CD4-positive, alpha-beta T cell treated with Interleukin-6 for 4 hours (primary cell): Measurements from ENCODE around the gene PGA5.
A peak's percentile ranks its signal among the peaks of the same experiment; 100 is the strongest.

Experiments used
- DNase-seq: peaks from one replicate; pipeline ENCODE4 v3.0.0-alpha.2; 2020; ENCODE audit warnings: mixed read lengths

Gene PGA5

GRCh38 chr11:61270354-61271076 is 29.5 kb downstream of the PGA5 start:
- no peak for DNase-seq

GRCh38 chr11:61272731-61273130 is 31.8 kb downstream of the PGA5 start:
- DNase-seq = no peak

- no peak for DNase-seq
These were observed 32.5 kb downstream of the PGA5 start for GRCh38 chr11:61273178-61274078.

GRCh38 chr11:61274084-61274483 is 33.1 kb downstream of the PGA5 start:
- DNase-seq = no peak

DNA sequence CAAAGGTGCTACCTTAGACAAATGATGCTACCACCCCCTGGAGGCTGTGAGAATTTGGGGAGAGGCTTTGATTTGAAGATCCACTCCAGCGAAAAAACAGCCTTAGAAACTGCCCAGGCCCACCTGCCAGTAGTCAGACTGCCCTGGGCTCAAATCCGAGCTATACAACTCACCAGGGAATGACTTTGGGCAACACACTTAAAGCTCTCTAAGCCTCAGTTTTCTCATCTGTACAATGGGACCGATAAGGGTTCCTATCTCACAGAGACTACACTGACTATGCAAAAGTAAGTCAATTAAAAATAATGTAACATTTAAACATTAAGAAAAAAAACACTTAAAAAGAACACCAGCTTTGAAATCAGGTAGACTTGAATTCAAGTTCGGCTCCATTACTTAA is 34.2 kb downstream of the PGA5 start:
- DNase-seq = no peak

GRCh38 chr11:61277186-61278000 is 36.4 kb downstream of the PGA5 start:
- no peak for DNase-seq

- DNase-seq = no peak
These were observed 37.1 kb downstream of the PGA5 start for GRCh38 chr11:61278001-61278470.

- DNase-seq = no peak
These were observed 39.1 kb downstream of the PGA5 start for GRCh38 chr11:61279934-61280659.

- DNase-seq = no peak
These were observed 40.1 kb downstream of the PGA5 start for GRCh38 chr11:61280883-61281580.

DNA sequence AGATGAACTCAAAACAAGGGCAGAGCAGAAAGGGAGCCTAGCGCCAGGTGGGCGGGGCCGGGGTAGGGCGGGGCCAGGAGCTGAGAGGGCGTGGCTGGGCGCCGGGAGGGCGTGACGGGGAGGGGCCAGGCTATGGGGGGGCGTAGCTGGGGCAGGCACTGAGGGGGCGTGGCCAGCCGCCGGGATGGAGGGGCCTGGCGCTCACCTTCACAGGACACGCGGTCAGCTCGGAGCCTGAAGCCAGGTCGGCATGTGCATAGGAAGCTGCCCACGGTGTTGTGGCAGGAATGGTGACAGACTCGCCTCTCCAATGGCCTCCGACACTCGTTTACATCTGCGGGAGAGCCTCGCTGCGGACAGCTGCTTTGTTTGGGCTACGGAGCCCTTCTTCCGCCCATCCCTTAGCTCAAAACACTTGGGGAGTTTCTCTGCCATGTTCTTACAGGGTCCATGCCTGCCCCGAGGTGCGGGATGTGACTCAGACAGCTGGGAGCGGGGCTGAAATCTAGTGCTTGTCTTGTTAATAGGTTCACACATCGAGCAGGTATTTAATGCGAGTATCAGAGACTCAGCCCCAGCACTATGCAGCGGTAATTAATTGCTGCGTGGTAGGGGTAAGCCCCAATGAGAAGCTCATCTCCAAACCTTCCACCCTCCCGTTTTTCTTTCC is 40.7 kb downstream of the PGA5 start:
- DNase-seq = no peak

DNA sequence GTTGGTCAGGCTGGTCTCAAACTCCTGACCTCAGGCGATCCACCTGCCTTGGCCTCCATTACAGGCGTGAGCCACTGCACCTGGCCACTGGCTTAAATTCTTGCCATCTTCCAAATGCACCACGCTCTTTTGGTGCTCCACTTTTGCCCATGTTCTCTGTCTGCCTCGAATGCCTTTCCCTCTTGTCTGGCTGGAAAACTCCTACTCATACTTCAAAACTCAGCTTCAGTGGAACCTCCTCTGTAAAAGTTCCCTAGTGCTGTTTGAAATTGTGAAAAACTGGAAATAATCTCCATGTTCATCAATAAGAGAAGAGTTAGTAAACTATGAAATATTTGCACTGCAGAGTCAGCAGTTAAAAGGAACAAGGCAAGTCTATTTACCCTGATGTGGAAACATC is 42.6 kb downstream of the PGA5 start:
- no peak for DNase-seq

- no peak for DNase-seq
These were observed 46.5 kb downstream of the PGA5 start for GRCh38 chr11:61287338-61287977.

DNA sequence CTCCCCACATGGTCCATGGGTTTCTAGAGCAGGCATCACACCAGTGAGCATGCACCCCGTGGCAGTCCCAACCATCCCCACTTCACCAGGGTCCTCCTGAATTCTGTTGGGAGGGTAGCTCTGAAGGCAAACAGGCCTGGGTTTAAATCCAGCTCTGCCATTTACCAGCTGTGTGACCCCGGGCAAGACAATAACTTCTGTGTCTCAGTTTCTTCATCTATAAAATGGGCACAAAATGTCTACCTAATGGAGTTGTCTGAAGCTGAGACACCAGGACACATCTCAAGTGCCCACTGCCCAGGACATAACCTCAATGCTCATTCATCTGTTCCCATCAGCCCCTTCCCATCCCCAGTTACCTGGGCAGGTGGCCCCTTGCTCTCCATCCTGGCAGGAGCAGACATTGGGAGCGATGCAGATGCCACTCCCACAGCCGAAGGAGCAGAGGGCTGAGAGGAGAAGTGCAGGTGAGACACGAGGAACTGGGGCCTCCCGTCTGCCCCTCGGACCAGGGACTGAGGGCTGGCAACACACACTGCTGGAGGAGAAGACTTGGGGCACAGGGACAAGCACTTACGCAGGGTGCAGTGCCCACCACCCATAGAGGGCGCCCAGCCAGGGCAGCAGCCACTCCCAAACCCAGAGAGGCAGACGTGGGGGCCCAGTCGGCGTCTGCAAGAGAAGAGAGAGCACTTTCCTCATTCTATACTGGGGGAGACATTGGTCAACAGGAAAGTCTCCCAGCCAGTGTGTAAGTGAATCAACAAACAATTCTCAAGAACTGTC is 50.1 kb downstream of the PGA5 start:
- no peak for DNase-seq

DNA sequence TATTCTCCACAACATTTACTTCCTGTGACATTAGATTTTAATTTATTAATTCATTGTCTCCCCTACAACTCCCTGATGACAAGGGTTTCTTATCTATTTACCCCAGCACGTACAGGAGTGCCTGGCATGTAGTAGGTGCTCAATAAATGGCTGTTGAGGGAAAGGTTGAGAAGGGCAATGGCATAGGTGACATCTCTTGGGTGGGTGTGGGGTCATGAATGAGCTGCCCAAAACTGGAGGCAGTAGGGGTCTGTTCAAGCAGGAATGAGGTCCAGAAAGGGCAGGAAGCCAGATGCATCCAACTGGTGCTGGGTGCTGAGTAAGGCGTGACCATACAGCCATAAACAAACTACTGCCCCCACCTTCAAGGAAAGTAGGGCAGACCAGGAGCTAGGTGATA is 51.4 kb downstream of the PGA5 start:
- no peak for DNase-seq

DNA sequence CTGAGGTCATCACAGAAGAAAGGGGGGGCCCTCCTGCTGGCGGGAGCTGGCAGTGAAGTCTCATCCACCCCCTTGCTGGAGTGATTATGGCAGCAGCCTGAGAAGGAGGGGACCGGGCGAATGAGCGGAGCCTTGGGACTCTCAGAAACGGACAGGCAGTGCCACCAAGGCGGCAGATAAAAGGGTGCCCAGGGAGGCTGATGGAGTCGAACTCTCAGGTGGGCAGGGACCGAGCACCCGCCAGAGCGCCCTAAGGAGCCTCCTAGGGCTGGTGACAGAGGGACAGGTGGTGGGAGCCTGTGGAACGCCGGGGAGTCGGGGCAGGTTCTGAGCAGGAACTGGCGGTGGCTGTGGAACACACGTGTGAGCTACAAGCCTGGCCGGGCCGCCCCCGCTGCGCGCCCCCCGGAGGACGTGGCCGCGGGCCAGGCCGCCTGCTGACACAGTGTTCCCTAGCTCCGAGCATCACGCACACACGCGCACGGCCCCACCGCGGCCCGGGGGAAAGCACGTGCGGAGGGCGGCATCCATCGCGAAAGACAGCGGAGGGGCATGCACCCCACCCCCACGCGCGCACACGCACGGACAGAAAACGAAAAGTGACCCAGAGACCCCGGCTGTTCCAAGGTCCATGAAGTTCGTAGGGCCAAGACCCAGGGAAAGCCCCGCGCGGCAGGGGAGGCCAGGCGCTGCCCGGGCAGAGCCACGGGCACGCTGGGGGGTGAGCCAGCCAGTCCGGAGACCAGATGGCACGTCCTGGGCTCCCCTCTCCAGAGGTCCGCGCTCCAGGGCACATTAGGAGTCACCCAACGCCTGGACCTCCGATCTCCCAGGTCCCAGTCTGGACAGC is 53.1 kb downstream of the PGA5 start:
- DNase-seq = peak; percentile 5

DNA sequence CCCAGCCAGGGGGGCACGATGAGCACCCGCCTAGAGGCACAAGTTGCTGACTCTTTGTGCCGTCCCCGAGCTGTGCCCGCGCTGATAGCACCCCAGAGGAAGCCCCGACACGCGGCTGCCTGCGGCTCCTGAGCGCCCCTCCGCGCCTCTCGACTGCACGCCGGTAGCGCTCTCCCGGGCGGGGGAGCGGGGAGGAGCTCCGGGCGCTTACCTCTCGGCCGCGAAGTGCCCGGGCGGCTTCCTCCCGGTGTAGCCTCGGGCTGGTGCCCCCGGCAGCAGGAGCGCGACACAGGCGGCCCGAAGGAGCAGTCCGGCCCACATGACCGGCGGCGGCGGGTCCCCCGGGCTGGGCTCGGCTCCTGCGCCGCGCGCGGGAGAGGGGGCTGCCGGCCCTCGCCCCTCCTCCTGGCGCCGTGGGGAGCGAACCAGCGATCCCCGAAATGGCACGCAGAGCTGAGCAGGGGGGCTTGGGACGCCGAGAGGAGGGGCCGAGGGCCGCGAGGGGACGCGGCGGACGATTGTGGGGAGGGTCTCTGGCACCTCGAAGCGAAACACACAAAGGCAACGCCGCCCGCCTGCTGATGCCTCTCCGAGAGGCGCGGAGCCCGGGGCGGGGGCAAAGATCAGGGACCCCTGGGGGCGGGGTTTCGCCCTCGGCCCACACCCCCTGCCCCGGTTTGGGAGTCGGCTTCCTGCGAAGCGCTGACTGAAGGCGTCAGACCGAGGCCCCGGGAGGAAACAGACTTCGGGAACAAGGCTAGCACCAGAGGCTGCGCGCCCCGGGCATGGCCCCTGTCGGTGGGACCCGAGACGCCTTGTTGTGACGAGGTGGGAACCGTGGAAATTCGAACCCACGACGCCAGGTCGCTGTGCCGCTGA is 54.0 kb downstream of the PGA5 start, which contains the start of gene VWCE:
TSS of gene VWCE (minus strand) at position 600 of the 879 bp plus-strand sequence. CDS start at position 321, 279 bp downstream.
- DNase-seq = peak; percentile 55

DNA sequence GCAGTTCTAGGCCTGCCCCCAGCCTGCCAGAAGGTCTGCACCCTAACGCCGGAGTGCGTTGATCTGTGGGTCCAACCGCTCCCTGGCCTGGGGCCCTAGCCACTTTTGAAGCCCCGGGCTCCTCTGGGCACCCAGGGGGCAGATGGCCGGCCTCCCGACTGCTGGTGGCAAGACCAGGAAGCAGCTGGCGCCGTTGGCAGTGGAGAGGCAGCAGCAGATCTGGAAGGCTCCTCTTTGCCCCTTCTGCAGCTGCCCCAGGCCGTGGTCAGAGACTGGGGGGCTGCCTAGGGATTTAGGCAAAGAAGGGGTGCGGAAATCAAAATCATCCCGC is 54.6 kb downstream of the PGA5 start:
- DNase-seq = no peak

GRCh38 chr11:61297341-61297740 is 56.4 kb downstream of the PGA5 start:
- DNase-seq = no peak
